Measurements from ENCODE around the gene HIBADH.
"Not testable (repeated sequence)": the region's sequence is repeated elsewhere in the genome, so short reads cannot be mapped to it uniquely, and the experiment has no call there.

The HIBADH gene

GRCh38 chr7:27535795-27536194, 126.9 kb downstream of the HIBADH start:
- no peak for DNase-seq

DNA sequence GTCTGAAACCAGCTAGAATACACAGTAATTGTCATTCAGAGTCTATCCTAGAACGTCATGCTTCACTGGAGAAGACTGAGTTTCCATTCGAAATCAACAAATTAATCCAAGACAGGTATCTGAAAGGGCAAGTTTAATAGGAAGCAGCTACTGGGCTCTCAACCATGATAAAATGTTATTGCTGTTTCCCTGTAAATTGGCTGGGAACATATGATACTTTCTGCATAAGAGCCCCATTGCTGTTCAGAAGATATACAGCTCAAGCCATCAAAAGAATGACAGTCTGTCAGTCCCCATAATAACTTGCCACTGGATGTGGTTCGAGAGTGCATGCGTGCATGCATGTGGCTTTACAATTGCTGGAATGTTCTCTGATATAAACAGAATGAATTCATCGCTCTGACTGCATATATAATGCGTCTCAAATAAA, 129.0 kb downstream of the HIBADH start:
- DNase-seq, result no peak

DNA sequence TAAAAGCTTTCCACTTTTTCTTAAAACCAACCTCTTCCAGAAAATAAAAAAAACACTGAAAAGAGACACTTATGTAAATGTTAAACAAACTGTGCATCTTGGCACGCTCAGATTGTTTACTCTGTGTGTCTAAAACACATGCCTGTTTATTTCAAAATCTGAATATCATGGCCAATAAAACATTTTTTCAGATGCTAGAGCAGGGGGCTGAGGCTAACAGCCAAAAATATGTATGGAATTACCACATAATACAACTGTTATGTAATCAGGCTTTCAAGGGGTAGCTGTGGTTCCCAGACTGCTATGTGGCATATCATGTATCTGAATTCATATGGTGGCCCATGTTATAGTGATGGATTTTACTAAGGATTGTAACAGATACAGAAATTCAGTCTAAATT, 130.4 kb downstream of the HIBADH start:
- DNase-seq, result no peak

GRCh38 chr7:27527348-27527714, 135.4 kb downstream of the HIBADH start:
- no peak for DNase-seq

DNA sequence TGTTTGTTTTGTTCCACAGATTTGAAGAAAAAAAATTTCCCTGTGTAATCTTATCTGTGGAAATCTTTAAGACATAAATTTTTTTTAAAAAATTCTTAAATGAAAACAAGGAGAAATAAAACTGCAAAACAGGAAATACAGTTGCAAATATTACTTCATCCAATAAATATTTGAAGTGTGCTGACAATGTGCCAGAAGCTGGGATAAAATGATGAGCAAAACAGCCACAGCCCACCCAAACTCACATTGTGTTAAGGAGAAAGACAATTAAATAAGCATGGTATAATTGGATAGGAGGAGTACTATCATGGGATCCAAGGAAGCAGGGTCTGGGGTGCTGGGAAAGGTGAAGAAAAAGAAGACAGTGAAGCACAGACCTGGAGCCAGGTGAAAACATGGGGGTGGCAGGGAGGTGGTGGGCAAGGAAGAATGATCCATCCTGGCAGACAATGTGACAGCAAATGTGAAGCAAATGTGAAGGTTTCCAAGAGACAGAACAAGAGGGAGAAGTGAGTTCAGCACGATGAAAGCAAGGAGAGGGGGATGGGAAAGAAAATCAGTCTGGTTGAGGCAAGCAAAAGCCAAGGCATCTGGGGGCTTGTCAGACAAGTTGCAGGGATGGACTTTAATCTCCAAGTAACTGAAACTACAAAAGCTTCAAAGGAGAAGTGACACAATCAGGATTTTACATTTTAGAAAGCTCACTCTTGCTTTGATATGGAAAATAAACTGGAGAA, 135.9 kb downstream of the HIBADH start:
- DNase-seq, result no peak

DNA sequence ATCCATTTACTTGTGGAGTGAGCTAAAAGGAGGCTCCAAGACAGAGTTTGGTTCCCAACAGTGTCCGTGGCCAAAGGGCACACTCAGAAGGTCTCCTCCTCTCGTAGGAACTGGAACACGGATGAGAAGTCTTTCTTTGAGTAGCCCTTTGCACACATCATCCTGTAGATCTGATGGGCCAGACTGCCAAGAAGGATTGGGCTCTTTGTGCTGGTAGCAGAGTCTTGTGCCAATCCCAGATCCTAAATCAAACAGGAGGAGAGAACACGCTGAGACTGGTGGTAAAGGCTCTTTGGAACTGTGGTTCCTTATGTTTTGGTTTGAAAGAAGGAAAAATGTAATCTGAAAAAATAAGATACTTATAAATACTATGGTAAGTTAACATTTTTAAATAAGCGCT, 136.6 kb downstream of the HIBADH start:
- DNase-seq, result no peak

GRCh38 chr7:27523321-27523720, 139.4 kb downstream of the HIBADH start:
- DNase-seq, result no peak

GRCh38 chr7:27522566-27522965, 140.1 kb downstream of the HIBADH start:
- no peak for DNase-seq

DNA sequence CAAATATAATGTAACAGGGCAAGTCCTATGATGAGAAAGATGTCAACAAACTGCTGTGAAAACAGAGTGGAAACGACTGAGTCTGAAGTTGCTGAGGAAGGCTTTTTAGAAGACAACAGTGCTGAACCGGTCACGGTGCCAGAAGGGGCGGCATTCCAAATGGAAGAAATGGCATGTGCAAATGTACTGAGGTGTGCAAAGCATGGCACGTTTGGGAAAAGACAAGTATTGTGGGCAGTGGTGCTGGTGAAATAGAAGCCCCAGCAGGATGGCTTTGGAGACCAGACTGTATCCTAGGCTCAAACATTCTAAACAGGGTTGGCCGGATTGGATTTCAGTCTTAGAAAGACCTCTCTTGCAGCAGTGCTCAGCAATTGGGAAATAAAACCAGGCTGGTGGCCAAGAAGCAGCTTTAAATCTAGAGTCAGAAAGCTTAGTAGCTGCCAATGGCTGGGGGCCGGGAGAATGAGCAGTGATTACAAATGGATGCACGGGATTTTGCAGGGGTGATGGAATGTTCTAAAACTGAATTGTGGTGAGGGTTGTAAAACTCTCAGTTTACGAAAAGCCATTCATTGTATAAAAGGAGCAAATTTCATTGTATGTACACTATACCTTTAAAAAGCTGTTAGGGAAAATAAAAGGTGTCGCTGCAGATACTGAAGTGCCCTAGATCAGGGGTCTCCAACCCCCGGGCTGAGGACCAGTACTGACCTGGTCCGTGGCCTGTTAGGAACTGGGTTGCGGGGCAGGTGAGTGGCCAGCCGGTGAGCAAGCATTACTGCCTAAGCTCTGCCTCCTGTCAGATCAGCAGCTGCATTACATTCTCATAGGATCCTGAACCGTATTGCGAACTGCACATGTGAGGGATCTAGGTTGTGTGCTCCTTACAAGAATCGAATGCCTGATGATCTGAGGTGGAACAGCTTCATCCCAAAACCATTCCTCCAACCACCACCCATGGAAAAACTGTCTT, 141.6 kb downstream of the HIBADH start:
- DNase-seq, result no peak

- DNase-seq, result no peak
These were observed 142.8 kb downstream of the HIBADH start for GRCh38 chr7:27519793-27520469.

- DNase-seq, result no peak
These were observed 143.9 kb downstream of the HIBADH start for GRCh38 chr7:27518561-27519350.

DNA sequence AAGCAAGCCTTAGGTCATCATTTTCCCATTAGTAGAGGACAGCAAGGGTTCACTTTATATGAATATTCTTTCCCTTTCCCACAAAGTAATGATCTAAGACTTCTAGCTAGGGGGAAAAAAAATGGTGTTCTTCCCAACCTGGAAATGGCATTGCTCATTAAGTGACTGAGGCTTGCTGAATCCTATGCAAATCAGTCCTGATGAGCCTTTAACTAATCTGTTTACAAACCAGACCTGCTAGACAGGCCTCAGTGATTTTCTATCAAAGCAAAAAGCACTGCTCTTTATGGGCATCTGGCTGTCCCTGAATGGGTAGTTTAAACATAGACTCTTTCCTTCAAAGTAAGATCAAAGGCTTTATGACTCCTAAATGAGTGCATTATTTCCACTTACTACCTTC, 146.3 kb downstream of the HIBADH start:
- DNase-seq, result no peak

GRCh38 chr7:27515933-27516332, 146.8 kb downstream of the HIBADH start:
- no peak for DNase-seq

DNA sequence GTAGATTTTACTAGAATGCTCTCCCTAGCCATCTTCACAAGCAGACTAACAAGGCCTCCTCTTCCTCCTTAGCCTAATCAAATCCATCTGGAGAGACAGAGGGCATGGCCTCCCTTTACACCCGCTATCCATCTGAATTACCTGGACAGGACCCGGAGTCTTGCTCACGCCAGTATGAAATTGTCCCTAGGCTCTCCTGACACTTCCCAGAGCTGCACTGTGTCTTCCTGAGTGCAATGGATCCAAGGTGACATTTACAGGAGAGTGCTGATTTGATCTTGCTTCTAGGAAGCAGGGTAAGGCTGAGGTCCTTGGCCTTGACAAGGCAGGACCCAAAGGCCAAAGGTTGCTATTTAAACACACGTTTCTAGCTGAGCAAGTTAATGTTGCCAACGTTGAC, 147.8 kb downstream of the HIBADH start:
- DNase-seq, result no peak

DNA sequence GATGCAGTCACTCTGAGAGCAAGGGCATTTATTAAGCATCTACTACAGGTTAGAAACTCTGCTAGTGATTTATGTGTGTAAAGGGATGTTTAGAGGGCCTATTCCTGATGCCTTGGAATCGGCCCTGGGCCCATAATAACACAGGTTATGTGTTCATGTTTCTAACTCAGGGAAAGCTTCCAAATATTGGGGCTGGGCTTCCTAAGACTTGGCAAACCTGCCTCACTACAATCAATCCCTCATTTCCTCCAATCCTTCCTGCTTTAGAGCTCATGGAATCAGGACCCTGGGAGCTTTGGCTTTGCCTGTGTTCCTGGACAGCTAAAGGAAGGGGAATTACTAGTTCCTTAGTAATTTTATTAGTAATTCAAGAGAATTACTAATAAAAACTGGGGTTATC, 148.8 kb downstream of the HIBADH start:
- no peak for DNase-seq

- DNase-seq, result not testable (repeated sequence)
These were observed 151.3 kb downstream of the HIBADH start for GRCh38 chr7:27511370-27511769.

DNA sequence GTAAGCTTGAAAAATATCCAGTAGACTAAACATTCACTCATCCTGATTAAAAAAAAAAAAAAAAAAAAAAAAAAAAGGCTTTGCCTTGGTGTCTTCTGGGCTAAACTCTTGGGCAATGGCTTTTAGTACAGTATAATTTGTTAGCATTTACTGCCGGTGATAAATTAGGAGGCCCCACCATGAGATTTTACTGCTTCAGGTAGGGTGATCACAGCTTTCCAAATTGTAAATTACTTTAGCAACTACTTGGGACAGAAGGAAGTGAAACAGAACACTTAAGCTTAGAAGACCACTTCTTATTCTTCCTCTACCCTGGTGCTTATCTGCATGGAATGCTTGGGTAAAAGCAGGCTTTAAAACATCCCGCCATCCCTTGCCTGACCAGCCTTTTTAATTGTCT, 152.1 kb downstream of the HIBADH start:
- no peak for DNase-seq

- DNase-seq, result not testable (repeated sequence)
These were observed 160.8 kb downstream of the HIBADH start for GRCh38 chr7:27501879-27502278.

DNA sequence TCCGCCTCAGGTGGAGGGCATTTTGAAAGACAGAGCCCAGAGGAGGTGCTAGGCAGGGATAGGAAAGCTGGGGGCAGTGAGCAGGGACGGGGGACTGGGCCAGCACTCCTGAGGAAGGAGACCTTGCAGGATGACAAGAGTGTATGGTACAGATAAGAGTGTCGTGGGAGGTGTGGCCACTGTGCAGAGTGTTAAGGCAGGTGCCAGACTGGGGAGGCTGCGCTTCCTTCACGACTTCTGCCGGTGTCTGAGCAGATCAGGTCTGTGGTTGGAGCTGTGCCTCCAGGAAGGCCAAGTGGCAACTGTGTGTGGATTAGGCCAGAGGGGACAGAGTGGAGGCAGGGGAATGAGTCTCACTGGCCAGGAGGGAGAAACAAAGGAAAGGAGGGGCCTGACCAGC, 161.7 kb downstream of the HIBADH start:
- no peak for DNase-seq

DNA sequence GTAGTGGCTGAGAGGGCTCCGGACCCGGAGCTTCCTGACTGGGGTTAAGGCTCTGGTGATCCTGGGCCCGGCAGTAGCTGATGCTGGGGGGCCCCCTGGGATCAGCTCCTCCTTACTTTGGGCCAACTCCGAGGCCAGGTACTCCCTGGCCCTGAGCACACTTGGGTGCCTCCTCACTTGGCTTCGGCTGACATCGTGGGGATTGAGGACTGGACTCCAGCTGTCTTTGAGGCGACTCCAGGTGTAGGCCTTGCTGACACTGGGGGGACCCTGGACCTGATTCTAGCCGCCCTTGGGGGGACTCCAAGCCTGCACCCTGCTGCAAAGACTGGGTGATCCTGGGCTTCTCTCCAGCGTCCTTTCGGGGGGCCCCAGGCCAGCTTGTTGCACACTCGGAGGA, 170.5 kb downstream of the HIBADH start:
- DNase-seq, result no peak

- no peak for DNase-seq
These were observed 171.1 kb downstream of the HIBADH start for GRCh38 chr7:27491534-27491933.

DNA sequence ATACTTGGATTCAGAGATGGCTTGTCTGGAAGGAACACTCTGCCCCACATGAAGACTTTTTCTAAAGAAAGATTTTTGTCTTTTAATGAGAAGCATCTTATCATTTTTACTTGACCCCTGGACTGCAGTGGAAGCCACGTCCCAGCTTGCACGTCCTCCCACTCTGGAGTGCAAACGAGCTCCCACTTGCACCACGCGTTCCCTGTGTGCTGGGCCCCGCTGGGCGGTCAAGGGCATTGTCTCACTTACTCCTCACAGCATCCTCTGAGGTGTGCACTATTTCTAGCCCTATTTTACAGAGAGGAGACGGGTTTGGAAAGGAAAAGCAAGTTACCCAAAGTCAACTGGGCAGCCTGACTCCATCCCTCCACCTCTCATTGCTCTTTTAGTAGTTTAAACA, 175.2 kb downstream of the HIBADH start:
- no peak for DNase-seq

DNA sequence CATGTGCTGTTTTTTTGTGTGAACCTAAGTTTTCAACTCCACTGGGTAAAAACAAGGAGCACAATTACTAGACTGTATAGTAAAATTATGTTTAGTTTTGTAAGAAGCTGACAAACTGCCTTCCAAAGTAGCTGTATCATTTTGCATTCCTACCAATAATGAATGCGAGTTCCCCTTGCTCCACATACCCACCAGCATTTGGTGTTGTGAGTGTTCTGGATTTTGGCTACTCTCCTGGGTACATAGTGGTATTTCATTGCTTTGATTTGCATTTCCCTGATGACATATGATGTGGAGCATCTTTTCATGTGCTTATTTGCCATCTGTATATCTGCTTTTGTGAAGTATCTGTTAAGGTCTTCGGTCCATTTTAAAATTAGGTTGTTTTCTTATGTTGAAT, 178.2 kb downstream of the HIBADH start:
- DNase-seq, result no peak
